ENCODE results near the gene MBNL2. TPM values are rescaled to one million over a fixed set of nuclear protein-coding genes. Genes with fewer than 3 reads are reported as not detected.

Gene MBNL2
- total and polyA plus RNA-seq, 2 of the 13 experiments (the other 11 are each of a cell fraction or from before 2014, with no cell fraction given): 30.8 to 59.0 TPM

GRCh38 chr13:97432917-97433726, 211.0 kb downstream of the MBNL2 start (continued):
- TF ChIP-seq ZNF841 (CRISPR knock-in tag; IDR thresholded peaks at IDR 0.05; ENCODE audit: borderline replicate concordance) (no peak), THYN1 (CRISPR knock-in tag; IDR thresholded peaks at IDR 0.05; ENCODE audit: borderline replicate concordance, low read depth) (no peak), ATF3 (CRISPR knock-in tag; IDR thresholded peaks at IDR 0.05) (0 out of 2 replicates have a peak, but pooled peaks have one; percentile 47), ZBTB20 (CRISPR knock-in tag; IDR thresholded peaks at IDR 0.05; ENCODE audit: borderline replicate concordance, low read depth) (no peak), REXO4 (CRISPR knock-in tag; IDR thresholded peaks at IDR 0.05; ENCODE audit: borderline replicate concordance) (no peak), PITX1 (CRISPR knock-in tag; IDR thresholded peaks at IDR 0.05) (peak; percentile 53; the same call in 1 of the 2 replicates), BCLAF1 (IDR thresholded peaks at IDR 0.05) (no peak), HOXA3 (CRISPR knock-in tag; IDR thresholded peaks at IDR 0.05) (peak; percentile 58; the same call in 1 of the 2 replicates), PLSCR1 (CRISPR knock-in tag; IDR thresholded peaks at IDR 0.05; ENCODE audit: borderline replicate concordance) (no peak), PHF5A (CRISPR knock-in tag; IDR thresholded peaks at IDR 0.05; ENCODE audit: low read depth, unreplicated experiment) (no peak), HOXA5 (CRISPR knock-in tag; IDR thresholded peaks at IDR 0.05) (no peak), ZNF251 (CRISPR knock-in tag; IDR thresholded peaks at IDR 0.05) (no peak), ZNF7 (CRISPR knock-in tag; IDR thresholded peaks at IDR 0.05) (no peak), U2AF1 (optimal IDR thresholded peaks at IDR 0.05; ENCODE audit: low read depth, low read length) (peak; percentile 46), AKNA (CRISPR knock-in tag; IDR thresholded peaks at IDR 0.05; ENCODE audit: borderline replicate concordance) (no peak), NCOA5 (CRISPR knock-in tag; IDR thresholded peaks at IDR 0.05) (no peak), FOXP1 (IDR thresholded peaks at IDR 0.05) (no peak), FOXP1 (CRISPR knock-in tag; IDR thresholded peaks at IDR 0.05) (no peak), ZMAT3 (CRISPR knock-in tag; conservative IDR thresholded peaks at IDR 0.05) (0 out of 2 replicates have a peak, but pooled peaks have one; percentile 84), KDM4B (CRISPR knock-in tag; IDR thresholded peaks at IDR 0.05) (0 out of 2 replicates have a peak, but pooled peaks have one; percentile 8)
